WTC11 (cell line): Measurements from ENCODE around the gene ANKS6. TPM values are rescaled to one million over a fixed set of nuclear protein-coding genes. Genes with fewer than 3 reads are reported as not detected.

Experiments used
- ATAC-seq: fragments of 200-7000 bp; cut with Tn5 transposase; 2 replicates; pipeline ENCODE4 v1.10.0; 2021; ENCODE audit warnings: mild to moderate bottlenecking, moderate library complexity
- CTCF ChIA-PET: fragments of 300-600 bp; sonication (Branson Sonifier 250); formaldehyde crosslinking; loops from one replicate; lab custom pipeline; 2021; ENCODE audit warnings: antibody characterized with exemption; lab: Charles Lee
- POLR2A ChIA-PET: fragments of 350-600 bp; sonication (Branson Sonifier 250); formaldehyde crosslinking; loops from one replicate; lab custom pipeline; 2021; ENCODE audit warnings: antibody characterized with exemption; lab: Charles Lee
- DNase-seq: peaks from one replicate; pipeline ENCODE4 v3.0.0; 2021; ENCODE audit warnings: low spot score
- H3K27ac Mint-ChIP-seq: 2 replicates; pipeline ENCODE4 v1.8.0; 2021; ENCODE audit warnings: mixed read lengths
- H3K27me3 Mint-ChIP-seq: 2 replicates; pipeline ENCODE4 v1.8.0; 2021; ENCODE audit warnings: low read depth, mild to moderate bottlenecking, moderate library complexity, mixed read lengths
- H3K36me3 Mint-ChIP-seq: 2 replicates; pipeline ENCODE4 v1.8.0; 2021; ENCODE audit warnings: mixed read lengths
- H3K4me1 Mint-ChIP-seq: 2 replicates; pipeline ENCODE4 v1.8.0; 2022; ENCODE audit warnings: mixed read lengths
- H3K4me3 Mint-ChIP-seq: 2 replicates; pipeline ENCODE4 v1.8.0; 2021; ENCODE audit warnings: mild to moderate bottlenecking, moderate library complexity, mixed read lengths
- H3K9me3 Mint-ChIP-seq: 2 replicates; pipeline ENCODE4 v1.8.0; 2021; ENCODE audit warnings: mixed read lengths
- AFF4 ChIP-seq: sonication (generic); formaldehyde crosslinking; IDR thresholded peaks from 2 replicates; pipeline ENCODE4 v1.8.1; 2023; ENCODE audit warnings: mild to moderate bottlenecking, missing genetic modification reagents, borderline replicate concordance
- ARID4B ChIP-seq: sonication (generic); formaldehyde crosslinking; IDR thresholded peaks from 2 replicates; pipeline ENCODE4 v1.8.0; 2023; ENCODE audit warnings: missing genetic modification reagents, mild to moderate bottlenecking, borderline replicate concordance
- ATF3 ChIP-seq: sonication (generic); formaldehyde crosslinking; conservative IDR thresholded peaks from 2 replicates; pipeline ENCODE4 v1.8.1; 2022; ENCODE audit warnings: mild to moderate bottlenecking, missing genetic modification reagents
- ELF4 ChIP-seq: sonication (generic); formaldehyde crosslinking; IDR thresholded peaks from 2 replicates; pipeline ENCODE4 v1.8.1; 2022; ENCODE audit warnings: low read depth, mild to moderate bottlenecking, moderate library complexity, missing genetic modification reagents
- HMGA2 ChIP-seq: fragments of 250-450 bp; sonication (Bioruptor Pico); IDR thresholded peaks from 2 replicates; pipeline ENCODE4 v1.4.0; 2021; ENCODE audit warnings: mild to moderate bottlenecking, moderate library complexity
- KAT7 ChIP-seq: sonication (generic); formaldehyde crosslinking; IDR thresholded peaks from 2 replicates; pipeline ENCODE4 v1.8.1; 2023; ENCODE audit warnings: missing genetic modification reagents, mild to moderate bottlenecking, borderline replicate concordance
- OVOL2 ChIP-seq: fragments of 250-450 bp; sonication (Bioruptor Pico); IDR thresholded peaks from 2 replicates; pipeline ENCODE4 v1.9.0; 2021; ENCODE audit warnings: mild to moderate bottlenecking, borderline replicate concordance
- RELA ChIP-seq: sonication (generic); formaldehyde crosslinking; IDR thresholded peaks from 2 replicates; pipeline ENCODE4 v1.8.1; 2022; ENCODE audit warnings: missing genetic modification reagents, mild to moderate bottlenecking, borderline replicate concordance
- STAT6 ChIP-seq: sonication (generic); formaldehyde crosslinking; conservative IDR thresholded peaks from 2 replicates; pipeline ENCODE4 v1.8.1; 2023; ENCODE audit warnings: mild to moderate bottlenecking, low read depth, missing genetic modification reagents, moderate library complexity
- TEAD1 ChIP-seq: sonication (generic); formaldehyde crosslinking; IDR thresholded peaks from 2 replicates; pipeline ENCODE4 v1.8.0; 2022; ENCODE audit warnings: mild to moderate bottlenecking, missing genetic modification reagents
- TP53 ChIP-seq: sonication (generic); formaldehyde crosslinking; IDR thresholded peaks from 2 replicates; pipeline ENCODE4 v1.8.1; 2023; ENCODE audit warnings: mild to moderate bottlenecking, missing genetic modification reagents
- ZNF138 ChIP-seq: sonication (generic); formaldehyde crosslinking; conservative IDR thresholded peaks from 2 replicates; pipeline ENCODE4 v1.8.1; 2022; ENCODE audit warnings: mild to moderate bottlenecking, moderate library complexity, missing genetic modification reagents
- total RNA-seq: library from RNA; stranded (reverse); gene quantifications from 3 replicates; pipeline ENCODE4 v1.2.3, GENCODE V29; 2021
- TF ChIP-seq, protein P1 (sequence below): sonication (generic); formaldehyde crosslinking; IDR thresholded peaks from 2 replicates; pipeline ENCODE4 v1.8.0; 2023; ENCODE audit warnings: mild to moderate bottlenecking, missing genetic modification reagents
- TF ChIP-seq, protein P2 (sequence below): sonication (generic); formaldehyde crosslinking; IDR thresholded peaks from 2 replicates; pipeline ENCODE4 v1.8.0; 2022; ENCODE audit warnings: mild to moderate bottlenecking, missing genetic modification reagents

The ANKS6 gene
- total RNA-seq, 1 experiment from 2014 or later, result 65.1 TPM

DNA sequence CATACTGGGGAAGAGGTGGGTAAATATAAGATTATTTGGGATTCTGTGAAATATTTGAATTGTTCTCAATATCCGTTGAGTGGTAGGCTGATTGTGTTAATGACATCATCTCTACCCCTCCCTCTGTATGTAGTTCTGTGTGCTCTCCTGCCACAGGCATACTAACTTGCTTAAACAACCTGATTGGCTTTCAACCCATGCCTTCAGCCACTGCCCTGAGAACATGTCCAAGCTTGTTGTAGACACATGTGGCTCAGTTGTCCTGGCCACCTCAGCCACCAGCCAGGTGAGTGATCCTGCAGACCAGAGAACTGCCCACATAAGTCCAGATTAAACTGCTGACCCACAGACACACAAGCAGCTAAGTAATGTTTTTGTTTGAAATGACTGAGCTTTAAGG lies 31.1 kb downstream of the ANKS6 start:
- no peak for ATAC-seq
- POLR2A ChIA-PET, result no interaction called here
- H3K4me1 Mint-ChIP-seq, result no peaks in the 10 kb centered on the region

GRCh38 chr9:98763986-98764745 lies 32.2 kb downstream of the ANKS6 start:
- H3K27me3 Mint-ChIP-seq, result no peaks in the 10 kb centered on the region
- ChIA-PET CTCF (interaction anchor here (1.5 kb wide), 1 partner anchor 10 kb away, joined by 3 read pairs; no protein-coding TSS in a partner anchor), POLR2A (no interaction called here)
- H3K4me1 Mint-ChIP-seq, result no peaks in the 10 kb centered on the region
- ATAC-seq, result no peak
- no peak overlapping the region for H3K4me3 Mint-ChIP-seq
- H3K36me3 Mint-ChIP-seq, result peaks cover 39% of the 10 kb centered on the region
- no peak overlapping the region for H3K27ac Mint-ChIP-seq
- no peak for DNase-seq
- H3K9me3 Mint-ChIP-seq, result peaks cover 6% of the 10 kb centered on the region
- no peak for TF ChIP-seq TEAD1 (CRISPR knock-in tag)
- no peak for TF ChIP-seq ELF4
- TF ChIP-seq, protein P1, sequence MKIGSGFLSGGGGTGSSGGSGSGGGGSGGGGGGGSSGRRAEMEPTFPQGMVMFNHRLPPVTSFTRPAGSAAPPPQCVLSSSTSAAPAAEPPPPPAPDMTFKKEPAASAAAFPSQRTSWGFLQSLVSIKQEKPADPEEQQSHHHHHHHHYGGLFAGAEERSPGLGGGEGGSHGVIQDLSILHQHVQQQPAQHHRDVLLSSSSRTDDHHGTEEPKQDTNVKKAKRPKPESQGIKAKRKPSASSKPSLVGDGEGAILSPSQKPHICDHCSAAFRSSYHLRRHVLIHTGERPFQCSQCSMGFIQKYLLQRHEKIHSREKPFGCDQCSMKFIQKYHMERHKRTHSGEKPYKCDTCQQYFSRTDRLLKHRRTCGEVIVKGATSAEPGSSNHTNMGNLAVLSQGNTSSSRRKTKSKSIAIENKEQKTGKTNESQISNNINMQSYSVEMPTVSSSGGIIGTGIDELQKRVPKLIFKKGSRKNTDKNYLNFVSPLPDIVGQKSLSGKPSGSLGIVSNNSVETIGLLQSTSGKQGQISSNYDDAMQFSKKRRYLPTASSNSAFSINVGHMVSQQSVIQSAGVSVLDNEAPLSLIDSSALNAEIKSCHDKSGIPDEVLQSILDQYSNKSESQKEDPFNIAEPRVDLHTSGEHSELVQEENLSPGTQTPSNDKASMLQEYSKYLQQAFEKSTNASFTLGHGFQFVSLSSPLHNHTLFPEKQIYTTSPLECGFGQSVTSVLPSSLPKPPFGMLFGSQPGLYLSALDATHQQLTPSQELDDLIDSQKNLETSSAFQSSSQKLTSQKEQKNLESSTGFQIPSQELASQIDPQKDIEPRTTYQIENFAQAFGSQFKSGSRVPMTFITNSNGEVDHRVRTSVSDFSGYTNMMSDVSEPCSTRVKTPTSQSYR (CRISPR knock-in tag), result no peak
- no peak for TF ChIP-seq OVOL2 (CRISPR knock-in tag)
- TF ChIP-seq AFF4 (CRISPR knock-in tag), result no peak
- TF ChIP-seq ARID4B (CRISPR knock-in tag), result no peak
- no peak for TF ChIP-seq KAT7 (CRISPR knock-in tag)
- no peak for TF ChIP-seq ZNF138 (CRISPR knock-in tag)
- TF ChIP-seq TP53 (CRISPR knock-in tag), result no peak
- no peak for TF ChIP-seq HMGA2 (CRISPR knock-in tag)
- no peak for TF ChIP-seq RELA (CRISPR knock-in tag)
- TF ChIP-seq, protein P2, sequence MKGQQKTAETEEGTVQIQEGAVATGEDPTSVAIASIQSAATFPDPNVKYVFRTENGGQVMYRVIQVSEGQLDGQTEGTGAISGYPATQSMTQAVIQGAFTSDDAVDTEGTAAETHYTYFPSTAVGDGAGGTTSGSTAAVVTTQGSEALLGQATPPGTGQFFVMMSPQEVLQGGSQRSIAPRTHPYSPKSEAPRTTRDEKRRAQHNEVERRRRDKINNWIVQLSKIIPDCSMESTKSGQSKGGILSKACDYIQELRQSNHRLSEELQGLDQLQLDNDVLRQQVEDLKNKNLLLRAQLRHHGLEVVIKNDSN (CRISPR knock-in tag), result no peak

More for the DNA sequence above, 31.1 kb downstream of the ANKS6 start:
- CTCF ChIA-PET, result interaction anchor here (1.5 to 3.2 kb wide), 2 partner anchors 10 to 11 kb away, joined by 3 to 17 read pairs; no protein-coding TSS in a partner anchor
- no peaks in the 10 kb centered on the region for H3K27me3 Mint-ChIP-seq
- H3K27ac Mint-ChIP-seq, result no peak overlapping the region
- no peak for DNase-seq
- H3K4me3 Mint-ChIP-seq, result no peak overlapping the region
- no peaks in the 10 kb centered on the region for H3K9me3 Mint-ChIP-seq
- H3K36me3 Mint-ChIP-seq, result peaks cover 39% of the 10 kb centered on the region
- TF ChIP-seq ATF3 (CRISPR knock-in tag) (no peak), STAT6 (CRISPR knock-in tag) (no peak)
